ENCODE measurements around the gene SELENON.
"Not testable (repeated sequence)": the region's sequence is repeated elsewhere in the genome, so short reads cannot be mapped to it uniquely, and the experiment has no call there.

Gene SELENON

GRCh38 chr1:25837262-25837875, 37.4 kb downstream of the SELENON start:
- TF ChIP-seq CTCF (IDR thresholded peaks at IDR 0.05; ENCODE audit: low read depth, low read length), result peak; percentile 14
- no peak for DNase-seq (ENCODE audit: extremely low read depth, low read depth)

GRCh38 chr1:25839808-25840207, 39.8 kb downstream of the SELENON start:
- not testable (repeated sequence) for DNase-seq (ENCODE audit: extremely low read depth, low read depth)

GRCh38 chr1:25843483-25843882, 43.5 kb downstream of the SELENON start:
- TF ChIP-seq CTCF (IDR thresholded peaks at IDR 0.05; ENCODE audit: low read depth, low read length), result no peak
- no peak for DNase-seq (ENCODE audit: extremely low read depth, low read depth)

- no peak for DNase-seq (ENCODE audit: extremely low read depth, low read depth)
- TF ChIP-seq CTCF (IDR thresholded peaks at IDR 0.05; ENCODE audit: low read depth, low read length), result no peak
Measured at GRCh38 chr1:25844536-25845337, 44.7 kb downstream of the SELENON start.

DNA sequence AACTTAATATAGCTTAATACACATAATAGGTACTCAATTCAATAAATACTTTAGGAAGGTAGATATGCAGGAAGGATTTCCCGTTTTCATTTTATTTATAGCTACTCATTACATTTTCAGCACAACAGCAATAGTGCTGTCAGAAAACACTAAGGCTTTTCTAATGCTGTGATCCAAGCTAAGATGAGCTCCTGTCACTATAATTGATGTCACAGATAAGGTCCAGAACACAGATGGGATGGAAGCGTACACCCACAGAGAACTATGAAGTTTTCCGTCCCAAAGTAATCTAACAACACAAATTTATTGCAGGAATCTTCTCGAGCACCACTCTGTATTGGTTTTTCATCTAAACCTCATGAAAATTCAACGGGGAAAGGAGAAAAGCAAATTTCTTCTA, 45.7 kb downstream of the SELENON start:
- DNase-seq (ENCODE audit: extremely low read depth, low read depth), result no peak
- TF ChIP-seq CTCF (IDR thresholded peaks at IDR 0.05; ENCODE audit: low read depth, low read length), result no peak

DNA sequence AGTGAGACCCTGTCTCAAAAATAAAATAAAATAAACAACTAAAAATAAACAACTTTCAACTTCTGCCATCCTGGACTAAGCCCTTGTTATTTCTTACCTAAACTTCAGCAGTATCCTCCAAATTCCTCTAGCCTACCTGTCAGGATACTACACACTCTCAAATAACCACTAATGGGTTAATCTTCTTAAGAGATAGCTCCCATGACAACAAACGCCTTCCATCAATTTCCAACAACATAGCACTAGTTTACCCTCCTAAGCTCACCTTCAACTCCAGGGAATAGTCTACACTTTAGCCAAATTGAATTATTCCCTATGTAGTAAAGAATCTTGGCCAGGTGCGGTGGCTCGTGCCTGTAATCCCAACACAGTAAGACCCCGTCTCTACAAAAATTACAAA, 47.9 kb downstream of the SELENON start:
- DNase-seq (ENCODE audit: extremely low read depth, low read depth), result no peak
- TF ChIP-seq CTCF (IDR thresholded peaks at IDR 0.05; ENCODE audit: low read depth, low read length), result no peak

DNA sequence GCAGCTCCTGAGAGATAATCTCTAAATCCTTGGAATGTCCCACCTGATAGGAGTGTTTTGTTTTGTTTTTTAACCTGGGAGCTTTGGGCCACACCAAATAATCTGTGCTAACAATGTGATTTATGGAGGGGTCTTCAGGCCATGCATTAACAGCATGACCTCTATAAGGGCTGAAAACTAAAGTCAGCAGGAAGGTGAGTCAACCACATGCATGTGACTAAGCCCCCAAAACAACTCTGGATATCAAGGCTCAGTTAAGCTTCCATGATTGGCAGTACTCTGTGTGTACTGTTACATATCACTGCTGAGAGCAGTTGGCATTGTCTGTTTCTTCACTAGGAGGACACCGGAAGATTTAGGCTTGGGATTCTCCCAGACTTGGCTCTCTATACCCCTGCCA, 48.5 kb downstream of the SELENON start:
- no peak for DNase-seq (ENCODE audit: extremely low read depth, low read depth)
- no peak for TF ChIP-seq CTCF (IDR thresholded peaks at IDR 0.05; ENCODE audit: low read depth, low read length)
